Fibroblast of villous mesenchyme (primary cell): Measurements from ENCODE around the gene PCK1. TPM values are rescaled to one million over a fixed set of nuclear protein-coding genes. Genes with fewer than 3 reads are reported as not detected.

Experiments used
- DNase-seq: peaks from one replicate; pipeline ENCODE4 v3.0.0-alpha.2; 2010; ENCODE audit warnings: low read depth
- H3K4me3 ChIP-seq: 2 replicates; pipeline ENCODE4 v1.5.1; 2011; ENCODE audit warnings: low read depth, mild to moderate bottlenecking, low read length
- CTCF ChIP-seq: IDR thresholded peaks from 2 replicates; pipeline ENCODE4 v1.5.1; 2012; ENCODE audit warnings: low read depth, mild to moderate bottlenecking, low read length; ENCODE audit not compliant: insufficient read depth
- total RNA-seq: library from RNA; depleted of rRNA; stranded (reverse); fragments of >200 nt; gene quantifications from 2 replicates; pipeline ENCODE4 v1.2.3, GENCODE V29; 2012

PCK1 gene
- total RNA-seq, 1 donor = not detected

- no peak overlapping the region for H3K4me3 ChIP-seq
- DNase-seq = no peak
- no peak for TF ChIP-seq CTCF
These were observed 6.0 kb downstream of the PCK1 start for GRCh38 chr20:57566803-57567459.

GRCh38 chr20:57567471-57568079 lies 6.7 kb downstream of the PCK1 start:
- no peak for TF ChIP-seq CTCF
- DNase-seq = no peak
- no peak overlapping the region for H3K4me3 ChIP-seq

- TF ChIP-seq CTCF = no peak
- DNase-seq = no peak
- H3K4me3 ChIP-seq = no peak overlapping the region
These were observed 7.4 kb downstream of the PCK1 start for GRCh38 chr20:57568088-57568896.

- no peak overlapping the region for H3K4me3 ChIP-seq
- no peak for DNase-seq
- TF ChIP-seq CTCF = no peak
These were observed 8.1 kb downstream of the PCK1 start for GRCh38 chr20:57568960-57569359.

- TF ChIP-seq CTCF = no peak
- H3K4me3 ChIP-seq = no peak overlapping the region
- DNase-seq = no peak
These were observed 9.4 kb downstream of the PCK1 start for GRCh38 chr20:57570145-57570850.

- no peak overlapping the region for H3K4me3 ChIP-seq
- no peak for TF ChIP-seq CTCF
- no peak for DNase-seq
These were observed 10.0 kb downstream of the PCK1 start for GRCh38 chr20:57570920-57571319.
